ENCODE results near the gene RPS13.

RPS13 gene

DNA sequence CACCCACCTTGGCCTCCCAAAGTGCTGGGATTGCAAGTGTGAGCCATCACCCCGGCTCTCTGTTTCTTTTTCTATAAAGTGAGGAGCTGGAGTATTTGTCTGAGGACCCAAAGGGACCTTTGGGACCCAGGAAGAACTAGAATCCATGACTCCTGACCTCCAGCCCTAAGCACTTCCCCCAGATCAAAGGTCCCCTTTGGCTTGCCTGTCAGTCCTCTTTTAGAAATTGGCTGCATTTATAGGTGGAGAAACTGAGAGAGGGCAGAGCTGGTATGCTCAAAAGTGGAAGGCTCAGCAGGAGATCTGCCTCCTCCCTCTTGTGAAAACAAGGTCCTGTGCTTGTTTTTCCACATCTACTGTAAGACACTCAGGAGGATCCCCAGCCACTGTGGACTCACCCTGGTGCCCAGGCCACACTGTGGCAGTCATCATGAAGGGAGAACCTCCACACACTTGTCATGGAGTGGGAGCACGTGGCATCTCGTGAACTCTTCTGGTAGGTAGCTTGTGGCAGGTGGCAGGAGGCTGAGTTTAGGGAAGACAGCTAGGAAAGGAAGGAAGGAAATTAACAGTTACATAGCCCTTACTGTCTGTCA lies 50.9 kb downstream of the RPS13 start:
- Histone ChIP-seq H4K20me1 (ENCODE audit: insufficient read depth, low read length, poor library complexity, severe bottlenecking) (no peaks in the 10 kb centered on the region), H3K79me2 (ENCODE audit: insufficient read depth, low read length) (no peaks in the 10 kb centered on the region), H3F3A (ENCODE audit: low read depth) (no peaks in the 10 kb centered on the region), H3K9ac (ENCODE audit: low read depth, low read length, poor library complexity, severe bottlenecking) (no peak overlapping the region), H3K4me2 (ENCODE audit: low read depth, low read length, poor library complexity, severe bottlenecking) (no peak overlapping the region), H3K4me3 (ENCODE audit: low read length, poor library complexity, severe bottlenecking) (no peak overlapping the region), H3K27me3 (ENCODE audit: insufficient read depth, low read length, poor library complexity, severe bottlenecking) (no peaks in the 10 kb centered on the region), H3K4me1 (ENCODE audit: insufficient read depth, low read length, poor library complexity, severe bottlenecking) (no peaks in the 10 kb centered on the region), H3K9me3 (ENCODE audit: insufficient read depth, low read depth, low read length) (no peaks in the 10 kb centered on the region), H3K9me2 (replicated peaks; ENCODE audit: low read depth, low read length) (no peaks in the 10 kb centered on the region), H2AFZ (ENCODE audit: low read length) (no peak overlapping the region), H3K36me3 (ENCODE audit: insufficient read depth, low read length) (no peaks in the 10 kb centered on the region)
- TF ChIP-seq EZH2phosphoT487 (IDR thresholded peaks at IDR 0.05; ENCODE audit: borderline replicate concordance): no peak
- TF ChIP-seq, protein P1, sequence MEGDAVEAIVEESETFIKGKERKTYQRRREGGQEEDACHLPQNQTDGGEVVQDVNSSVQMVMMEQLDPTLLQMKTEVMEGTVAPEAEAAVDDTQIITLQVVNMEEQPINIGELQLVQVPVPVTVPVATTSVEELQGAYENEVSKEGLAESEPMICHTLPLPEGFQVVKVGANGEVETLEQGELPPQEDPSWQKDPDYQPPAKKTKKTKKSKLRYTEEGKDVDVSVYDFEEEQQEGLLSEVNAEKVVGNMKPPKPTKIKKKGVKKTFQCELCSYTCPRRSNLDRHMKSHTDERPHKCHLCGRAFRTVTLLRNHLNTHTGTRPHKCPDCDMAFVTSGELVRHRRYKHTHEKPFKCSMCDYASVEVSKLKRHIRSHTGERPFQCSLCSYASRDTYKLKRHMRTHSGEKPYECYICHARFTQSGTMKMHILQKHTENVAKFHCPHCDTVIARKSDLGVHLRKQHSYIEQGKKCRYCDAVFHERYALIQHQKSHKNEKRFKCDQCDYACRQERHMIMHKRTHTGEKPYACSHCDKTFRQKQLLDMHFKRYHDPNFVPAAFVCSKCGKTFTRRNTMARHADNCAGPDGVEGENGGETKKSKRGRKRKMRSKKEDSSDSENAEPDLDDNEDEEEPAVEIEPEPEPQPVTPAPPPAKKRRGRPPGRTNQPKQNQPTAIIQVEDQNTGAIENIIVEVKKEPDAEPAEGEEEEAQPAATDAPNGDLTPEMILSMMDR (conservative IDR thresholded peaks at IDR 0.05; ENCODE audit: low read length): no peak

DNA sequence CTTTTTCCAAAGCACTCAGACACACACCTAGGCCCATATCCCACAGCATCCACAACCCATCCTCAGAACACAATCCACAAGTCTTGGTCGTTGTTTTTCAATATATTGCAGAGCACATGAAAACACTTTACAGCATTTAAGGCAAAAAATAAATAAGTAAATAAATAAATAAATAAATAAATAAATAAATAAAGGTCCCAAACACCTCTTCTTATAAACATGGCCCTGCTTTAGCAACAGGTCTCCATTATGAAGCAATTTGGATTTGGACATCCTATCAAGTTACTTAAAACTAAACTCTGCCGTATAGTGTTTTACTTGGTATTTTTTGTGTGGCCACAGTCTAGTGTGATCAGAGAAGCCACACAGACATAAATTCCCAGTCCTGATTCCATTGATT lies 52.5 kb downstream of the RPS13 start:
- no peaks in the 10 kb centered on the region for H3K27me3 ChIP-seq (ENCODE audit: insufficient read depth, low read length, poor library complexity, severe bottlenecking)
- H2AFZ ChIP-seq (ENCODE audit: low read length): no peak overlapping the region
- no peak overlapping the region for H3K4me3 ChIP-seq (ENCODE audit: low read length, poor library complexity, severe bottlenecking)
- H3K4me1 ChIP-seq (ENCODE audit: insufficient read depth, low read length, poor library complexity, severe bottlenecking): no peaks in the 10 kb centered on the region
- no peak for TF ChIP-seq EZH2phosphoT487 (IDR thresholded peaks at IDR 0.05; ENCODE audit: borderline replicate concordance)
- TF ChIP-seq, protein P1 (conservative IDR thresholded peaks at IDR 0.05; ENCODE audit: low read length): no peak
- H3K4me2 ChIP-seq (ENCODE audit: low read depth, low read length, poor library complexity, severe bottlenecking): no peak overlapping the region
- H4K20me1 ChIP-seq (ENCODE audit: insufficient read depth, low read length, poor library complexity, severe bottlenecking): no peaks in the 10 kb centered on the region
- no peaks in the 10 kb centered on the region for H3K36me3 ChIP-seq (ENCODE audit: insufficient read depth, low read length)
- H3K9me2 ChIP-seq (replicated peaks; ENCODE audit: low read depth, low read length): no peaks in the 10 kb centered on the region
- no peaks in the 10 kb centered on the region for H3K79me2 ChIP-seq (ENCODE audit: insufficient read depth, low read length)
- no peaks in the 10 kb centered on the region for H3F3A ChIP-seq (ENCODE audit: low read depth)
- H3K9me3 ChIP-seq (ENCODE audit: insufficient read depth, low read depth, low read length): no peaks in the 10 kb centered on the region
- no peak overlapping the region for H3K9ac ChIP-seq (ENCODE audit: low read depth, low read length, poor library complexity, severe bottlenecking)
